Spinal cord (tissue), 10 donors: ENCODE results near the gene NTHL1. TPM values are rescaled to one million over a fixed set of nuclear protein-coding genes. Genes with fewer than 3 reads are reported as not detected.
A peak's percentile ranks its signal among the peaks of the same experiment; 100 is the strongest.

Source experiments
- DNase-seq, 6 donors: peaks; one replicate each; pipeline versions ENCODE4 v3.0.0 to v3.0.0-alpha.2; 2013 to 2015; ENCODE audit warnings: low spot score in 6 of 6, low read depth in 4 of 6
- H3K27ac ChIP-seq: one replicate; pipeline ENCODE4 v1.5.1; 2013; ENCODE audit warnings: low read depth, low read length, control low read depth
- H3K27me3 ChIP-seq: one replicate; pipeline ENCODE4 v1.6.1; 2013; ENCODE audit warnings: low read length; ENCODE audit not compliant: control insufficient read depth, insufficient read depth
- H3K36me3 ChIP-seq: one replicate; pipeline ENCODE4 v1.6.1; 2013; ENCODE audit warnings: low read length; ENCODE audit not compliant: control insufficient read depth, insufficient read depth
- H3K4me1 ChIP-seq: one replicate; pipeline ENCODE4 v1.6.1; 2013; ENCODE audit warnings: low read length; ENCODE audit not compliant: control insufficient read depth, insufficient read depth
- H3K4me3 ChIP-seq: one replicate; pipeline ENCODE4 v1.5.1; 2013; ENCODE audit warnings: low read depth, low read length, control low read depth
- H3K9me3 ChIP-seq: one replicate; pipeline ENCODE4 v1.6.1; 2013; ENCODE audit warnings: low read length; ENCODE audit not compliant: control insufficient read depth, insufficient read depth
- WGBS: methylation state at CpG from one replicate; pipeline ENCODE4 v1.1.5; 2013; ENCODE audit warnings: missing lambda C conversion rate; ENCODE audit not compliant: insufficient coverage; 5-methylcytosine and 5-hydroxymethylcytosine counted together
- polyA plus RNA-seq, 2 donors: library from polyadenylated mRNA; unstranded; fragments of 120-200 nt; gene quantifications; one replicate each; pipeline ENCODE4 v1.2.1, GENCODE V29; 2013; ENCODE audit not compliant: insufficient read length in 2 of 2
- total RNA-seq, 2 donors: library from RNA; depleted of rRNA in 1 of 2; stranded (reverse); fragments of 120-200 nt in 1 of 2; fragments of >200 nt in 1 of 2; gene quantifications; one replicate each; pipeline versions ENCODE4 v1.2.3 to v1.2.4, GENCODE V29; 2013 to 2014
- donor health status: healthy.

Gene NTHL1
- total and polyA plus RNA-seq, 4 donors: 19.7 to 42.1 (median 37.2) TPM

DNA sequence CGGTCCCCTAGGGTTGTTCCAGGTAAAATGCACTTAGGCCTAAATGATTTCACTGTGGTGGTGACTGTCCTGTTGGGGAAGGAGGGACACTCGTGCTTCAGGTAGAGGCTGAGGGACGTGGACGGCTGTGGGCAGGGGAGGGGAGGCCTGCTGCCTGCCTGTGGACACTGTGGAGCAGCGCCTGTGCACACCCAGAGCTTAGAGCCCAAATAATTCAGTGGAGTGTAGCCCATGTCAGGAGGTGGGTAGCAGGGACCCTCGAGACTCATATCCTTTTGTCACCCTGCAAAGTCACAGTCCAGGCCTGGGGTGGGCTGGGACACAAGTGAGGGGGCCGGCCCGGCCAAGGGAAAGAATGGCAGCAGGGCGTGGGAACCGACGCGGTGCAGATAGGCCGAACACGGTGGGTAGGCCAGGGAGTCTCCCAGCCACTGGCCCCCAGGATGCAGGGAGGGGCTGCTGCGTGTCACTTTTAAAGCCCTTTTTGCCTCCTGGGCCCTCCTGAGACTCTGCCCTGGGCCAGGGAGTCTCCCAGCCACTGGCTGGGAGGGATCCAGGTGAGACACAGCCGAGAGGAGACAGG is 21.7 kb downstream of the NTHL1 start:
- H3K36me3 ChIP-seq: peaks cover 25% of the 10 kb centered on the region
- H3K4me1 ChIP-seq: peaks cover 46% of the 10 kb centered on the region
- peaks cover 11% of the 10 kb centered on the region for H3K27me3 ChIP-seq
- no peaks in the 10 kb centered on the region for H3K9me3 ChIP-seq
- H3K27ac ChIP-seq: no peak overlapping the region
- no peak overlapping the region for H3K4me3 ChIP-seq
- 77% methylated on average over 15 of the region's 16 CpGs for WGBS
- DNase-seq: no peak

DNA sequence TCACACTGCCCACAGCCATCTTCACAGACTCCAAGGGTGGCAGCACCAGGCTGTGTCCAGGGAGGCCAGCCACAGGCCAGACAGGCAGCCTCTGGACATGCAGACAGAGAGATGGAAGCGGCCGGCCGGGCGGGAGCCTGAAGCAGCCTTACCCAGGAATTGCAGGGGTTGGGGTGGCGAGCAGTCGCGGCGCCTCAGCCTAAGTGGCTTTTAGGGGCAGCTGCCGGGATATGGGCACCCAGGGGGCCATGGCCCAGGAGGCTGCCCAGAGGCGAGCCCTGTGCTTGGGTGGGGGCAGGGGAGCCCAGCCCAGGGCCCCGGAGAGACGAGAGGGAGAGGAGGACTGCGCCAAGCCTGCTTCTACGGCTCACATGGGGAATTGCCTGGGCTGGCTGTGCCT is 22.4 kb downstream of the NTHL1 start:
- Histone ChIP-seq H3K27ac (no peak overlapping the region), H3K9me3 (no peaks in the 10 kb centered on the region), H3K4me3 (no peak overlapping the region), H3K4me1 (peaks cover 53% of the 10 kb centered on the region), H3K36me3 (peaks cover 18% of the 10 kb centered on the region), H3K27me3 (peaks cover 18% of the 10 kb centered on the region)
- no peak for DNase-seq
- WGBS: 84% methylated on average over 13 of the region's 14 CpGs

DNA sequence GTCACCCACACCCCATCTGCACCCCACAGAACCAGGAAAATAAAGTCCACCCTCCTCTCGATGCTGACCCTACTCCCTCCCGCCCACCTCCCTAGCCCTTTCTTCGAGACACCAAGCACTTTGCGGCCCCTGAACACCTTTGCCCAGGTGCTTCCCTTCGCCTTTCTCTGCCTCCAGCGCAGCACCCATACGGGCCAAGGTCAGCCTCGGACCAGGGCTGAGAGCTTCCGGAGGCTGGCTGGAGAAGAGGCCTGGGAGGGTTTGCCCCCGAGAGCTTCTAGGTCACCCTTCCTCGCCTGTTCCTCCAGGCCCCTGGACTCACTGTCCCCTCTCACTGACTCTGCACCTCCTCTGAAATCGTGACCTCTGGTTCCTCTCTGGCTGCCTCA is 23.6 kb downstream of the NTHL1 start:
- Histone ChIP-seq H3K9me3 (no peaks in the 10 kb centered on the region), H3K4me3 (no peak overlapping the region), H3K4me1 (peaks cover 62% of the 10 kb centered on the region), H3K27me3 (peaks cover 28% of the 10 kb centered on the region), H3K36me3 (peaks cover 6% of the 10 kb centered on the region), H3K27ac (peak overlapping the region; percentile 54)
- DNase-seq: no peak
- WGBS: 92% methylated on average over 12 of the region's 12 CpGs

DNA sequence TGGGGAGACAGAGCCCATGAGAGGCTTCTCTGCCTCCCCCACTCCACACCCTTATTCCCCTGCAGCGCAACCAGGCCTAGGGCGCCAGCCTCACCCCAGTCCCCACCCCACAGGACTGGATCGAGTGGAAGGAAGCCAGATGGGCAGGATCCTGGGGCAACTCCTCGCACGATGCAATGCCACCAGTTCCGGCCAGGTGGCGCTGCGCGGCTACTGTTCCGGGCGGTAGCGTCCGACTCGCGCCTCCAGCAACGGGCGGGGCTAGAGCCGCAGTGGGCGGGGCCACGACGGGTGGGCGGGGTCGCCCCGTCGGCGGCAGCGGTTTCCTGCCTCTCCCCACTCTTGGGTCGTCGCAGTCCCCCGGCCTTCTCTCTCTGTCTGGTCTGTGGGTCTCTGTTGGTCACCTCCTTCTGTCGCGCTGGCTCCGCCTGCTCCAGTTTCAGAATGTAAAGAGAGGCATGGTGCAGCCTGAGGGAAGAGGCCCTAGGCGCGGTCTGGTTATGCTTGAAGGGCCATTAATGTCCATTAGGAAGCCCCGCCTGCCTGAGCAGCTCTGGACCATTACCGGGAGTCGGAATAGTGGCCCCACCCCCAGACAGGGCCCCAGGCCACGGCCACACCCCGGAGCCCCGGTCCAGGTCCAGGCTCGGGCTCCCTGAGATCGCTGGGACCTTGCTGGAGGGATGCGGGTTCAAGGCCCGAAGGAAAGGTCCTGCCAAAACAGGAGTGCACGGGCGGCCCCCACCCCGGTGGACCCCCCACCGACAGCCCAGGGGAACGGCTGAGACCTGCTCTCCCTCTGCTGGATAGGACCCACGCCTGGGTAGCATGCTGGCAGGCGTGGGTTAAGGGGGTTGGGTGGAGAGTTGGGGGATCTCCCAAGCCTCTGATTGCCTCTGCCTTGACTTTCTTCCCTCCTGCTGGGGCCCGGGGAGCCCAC is 24.3 kb downstream of the NTHL1 start:
- Histone ChIP-seq H3K4me3 (peak overlapping the region; percentile 42), H3K27me3 (peaks cover 31% of the 10 kb centered on the region), H3K9me3 (no peaks in the 10 kb centered on the region), H3K27ac (peak overlapping the region; percentile 54), H3K36me3 (peaks cover 3% of the 10 kb centered on the region), H3K4me1 (peaks cover 57% of the 10 kb centered on the region)
- DNase-seq: peak in 5 of 6 donors; percentile 71 to 94 (median 83)
- WGBS: 7% methylated on average over 49 of the region's 53 CpGs

DNA sequence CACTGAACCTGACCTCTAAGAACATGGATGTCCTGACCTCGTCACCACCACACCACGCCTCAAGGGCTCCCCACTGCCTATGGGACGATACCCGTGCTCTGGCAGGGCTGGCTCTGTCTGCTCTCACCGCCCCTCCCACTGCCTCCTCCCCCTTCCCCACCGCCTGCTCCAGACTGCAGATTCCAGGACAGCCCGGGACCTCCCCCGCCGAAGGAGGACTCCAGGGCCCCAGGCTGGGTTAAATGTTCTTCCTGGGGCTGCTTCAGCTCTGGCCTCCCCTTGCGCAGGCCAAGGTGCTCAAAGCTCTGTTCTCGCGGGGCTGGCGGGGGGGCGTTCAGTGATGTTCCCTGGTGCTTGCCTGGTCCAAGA is 24.9 kb downstream of the NTHL1 start:
- WGBS: 2% methylated on average over 10 of the region's 14 CpGs
- Histone ChIP-seq H3K4me1 (peaks cover 50% of the 10 kb centered on the region), H3K9me3 (no peaks in the 10 kb centered on the region), H3K27me3 (peaks cover 34% of the 10 kb centered on the region), H3K4me3 (peak overlapping the region; percentile 42), H3K36me3 (peaks cover 3% of the 10 kb centered on the region), H3K27ac (no peak overlapping the region)
- no peak for DNase-seq

DNA sequence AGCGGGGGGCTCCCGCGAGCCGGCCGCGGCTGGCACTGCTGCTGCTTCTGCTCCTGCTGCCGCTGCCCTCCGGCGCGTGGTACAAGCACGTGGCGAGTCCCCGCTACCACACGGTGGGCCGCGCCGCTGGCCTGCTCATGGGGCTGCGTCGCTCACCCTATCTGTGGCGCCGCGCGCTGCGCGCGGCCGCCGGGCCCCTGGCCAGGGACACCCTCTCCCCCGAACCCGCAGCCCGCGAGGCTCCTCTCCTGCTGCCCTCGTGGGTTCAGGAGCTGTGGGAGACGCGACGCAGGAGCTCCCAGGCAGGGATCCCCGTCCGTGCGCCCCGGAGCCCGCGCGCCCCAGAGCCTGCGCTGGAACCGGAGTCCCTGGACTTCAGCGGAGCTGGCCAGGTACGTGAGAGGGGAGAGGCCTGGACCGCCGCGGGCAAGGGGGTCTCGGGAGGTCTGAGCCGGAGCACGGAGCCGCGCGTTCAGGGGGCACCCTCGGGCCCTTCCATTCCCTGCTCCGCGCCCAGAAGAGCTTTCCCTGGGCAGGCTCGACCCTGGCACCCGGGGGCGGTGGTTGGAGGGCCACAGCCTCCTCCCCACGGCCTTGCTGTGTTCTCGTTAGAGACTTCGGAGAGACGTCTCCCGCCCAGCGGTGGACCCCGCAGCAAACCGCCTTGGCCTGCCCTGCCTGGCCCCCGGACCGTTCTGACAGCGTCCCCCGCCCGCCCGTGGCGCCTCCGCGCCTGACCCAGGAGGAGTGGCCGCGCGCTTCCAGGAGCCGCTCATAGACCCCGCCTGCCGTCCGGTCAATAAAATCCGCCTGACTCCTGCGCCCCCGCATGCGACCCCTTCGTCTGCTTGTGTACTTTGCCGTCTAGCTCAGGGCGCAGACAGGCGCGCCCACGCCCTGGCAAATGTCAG is 27.5 kb downstream of the NTHL1 start:
- H3K4me3 ChIP-seq: no peak overlapping the region
- peaks cover 34% of the 10 kb centered on the region for H3K4me1 ChIP-seq
- no peaks in the 10 kb centered on the region for H3K9me3 ChIP-seq
- no peak overlapping the region for H3K27ac ChIP-seq
- no peaks in the 10 kb centered on the region for H3K36me3 ChIP-seq
- WGBS: under 1% methylated on average over 96 of the region's 96 CpGs
- no peak for DNase-seq
- peaks cover 32% of the 10 kb centered on the region for H3K27me3 ChIP-seq

DNA sequence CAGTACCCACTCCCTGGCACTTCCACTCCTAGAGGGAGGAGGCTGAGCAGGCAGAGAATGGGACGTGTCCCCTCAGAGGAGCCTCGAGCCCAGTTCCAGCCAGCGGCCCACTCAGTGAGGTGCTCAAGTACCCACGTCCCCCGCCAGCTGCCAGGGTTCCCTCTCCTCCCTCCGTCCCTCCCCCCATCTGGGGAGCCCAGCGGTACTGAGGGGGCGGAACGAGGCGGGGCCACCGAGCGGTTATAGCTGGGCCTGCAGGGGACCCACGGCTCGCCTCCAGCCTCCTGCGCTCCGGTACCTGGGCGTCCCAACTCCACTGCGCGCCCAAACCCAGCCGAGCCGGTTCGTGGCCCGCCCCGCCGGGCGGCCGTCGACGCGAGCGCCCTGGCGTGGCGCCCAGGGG is 28.1 kb downstream of the NTHL1 start, which contains the start of gene NPW:
TSS of gene NPW (plus strand) at position 268 of the 403 bp plus-strand sequence.
- Histone ChIP-seq H3K4me1 (peaks cover 34% of the 10 kb centered on the region), H3K27ac (no peak within 1 kb of the TSS), H3K9me3 (no peaks in the 10 kb centered on the region), H3K4me3 (no peak within 1 kb of the TSS), H3K36me3 (no peaks in the 10 kb centered on the region), H3K27me3 (peaks cover 32% of the 10 kb centered on the region)
- no peak for DNase-seq
- WGBS: 1% methylated on average over 33 of the region's 33 CpGs

DNA sequence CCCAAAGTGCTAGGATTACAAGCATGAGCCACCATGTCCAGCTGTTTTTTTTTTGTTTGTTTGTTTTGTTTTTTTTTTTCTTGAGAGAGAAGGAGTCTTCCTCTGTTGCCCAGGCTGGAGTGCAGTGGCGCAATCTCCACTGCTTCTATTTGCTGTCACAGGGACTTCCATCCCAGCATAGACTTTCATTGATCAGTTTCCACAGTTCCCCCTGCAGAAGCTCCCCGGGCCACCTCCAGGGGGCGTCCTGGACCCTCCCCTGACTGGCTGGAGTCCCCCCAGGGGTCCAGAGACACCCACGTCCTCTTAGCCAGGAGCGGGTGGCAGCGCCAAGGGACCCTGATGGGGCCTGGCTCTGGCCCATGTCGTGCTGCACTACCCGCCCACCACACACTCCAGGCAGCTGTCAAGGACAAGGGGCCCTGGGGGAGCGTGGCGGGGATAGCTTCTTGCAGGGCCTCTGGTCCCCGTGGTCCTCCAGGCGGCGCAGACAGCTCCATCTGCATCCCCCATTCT is 31.2 kb downstream of the NTHL1 start:
- H3K4me1 ChIP-seq: peaks cover 15% of the 10 kb centered on the region
- H3K4me3 ChIP-seq: no peak overlapping the region
- no peaks in the 10 kb centered on the region for H3K36me3 ChIP-seq
- DNase-seq: no peak
- H3K9me3 ChIP-seq: no peaks in the 10 kb centered on the region
- no peak overlapping the region for H3K27ac ChIP-seq
- H3K27me3 ChIP-seq: peaks cover 26% of the 10 kb centered on the region
- 29% methylated on average over 13 of the region's 13 CpGs for WGBS

DNA sequence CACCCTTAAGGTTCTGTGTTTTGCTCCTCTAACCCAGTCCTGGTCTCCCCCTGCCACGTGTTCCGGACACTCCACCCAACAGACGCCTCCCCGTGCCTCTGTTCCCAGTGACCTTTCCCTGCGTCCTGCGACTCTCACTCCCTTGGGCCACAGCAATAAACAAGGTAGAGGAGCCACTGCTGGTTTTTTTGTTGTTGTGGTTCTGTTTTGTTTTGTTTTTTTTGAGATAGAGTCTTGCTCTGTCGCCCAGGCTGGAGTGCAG is 31.8 kb downstream of the NTHL1 start:
- H3K9me3 ChIP-seq: no peaks in the 10 kb centered on the region
- no peaks in the 10 kb centered on the region for H3K36me3 ChIP-seq
- H3K27ac ChIP-seq: no peak overlapping the region
- WGBS: 100% methylated on average over 4 of the region's 7 CpGs
- H3K4me3 ChIP-seq: no peak overlapping the region
- DNase-seq: no peak
- H3K4me1 ChIP-seq: peaks cover 15% of the 10 kb centered on the region
- peaks cover 22% of the 10 kb centered on the region for H3K27me3 ChIP-seq
